GM18505 (cell line): Measurements from ENCODE around the gene ABCB7.
"Not testable (repeated sequence)": the region's sequence is repeated elsewhere in the genome, so short reads cannot be mapped to it uniquely, and the experiment has no call there.

Experiments used
- ATAC-seq: cut with Tn5 transposase; IDR thresholded peaks from one replicate; pipeline ENCODE4 v1.9.1; 2021; ENCODE audit not compliant: unreplicated experiment
- POLR2A ChIP-seq: IDR thresholded peaks from 4 replicates; pipeline ENCODE4 v1.6.1; 2011; ENCODE audit warnings: borderline replicate concordance; ENCODE audit not compliant: insufficient read depth, insufficient read length; ENCODE audit errors: extremely low read depth

The ABCB7 gene

DNA sequence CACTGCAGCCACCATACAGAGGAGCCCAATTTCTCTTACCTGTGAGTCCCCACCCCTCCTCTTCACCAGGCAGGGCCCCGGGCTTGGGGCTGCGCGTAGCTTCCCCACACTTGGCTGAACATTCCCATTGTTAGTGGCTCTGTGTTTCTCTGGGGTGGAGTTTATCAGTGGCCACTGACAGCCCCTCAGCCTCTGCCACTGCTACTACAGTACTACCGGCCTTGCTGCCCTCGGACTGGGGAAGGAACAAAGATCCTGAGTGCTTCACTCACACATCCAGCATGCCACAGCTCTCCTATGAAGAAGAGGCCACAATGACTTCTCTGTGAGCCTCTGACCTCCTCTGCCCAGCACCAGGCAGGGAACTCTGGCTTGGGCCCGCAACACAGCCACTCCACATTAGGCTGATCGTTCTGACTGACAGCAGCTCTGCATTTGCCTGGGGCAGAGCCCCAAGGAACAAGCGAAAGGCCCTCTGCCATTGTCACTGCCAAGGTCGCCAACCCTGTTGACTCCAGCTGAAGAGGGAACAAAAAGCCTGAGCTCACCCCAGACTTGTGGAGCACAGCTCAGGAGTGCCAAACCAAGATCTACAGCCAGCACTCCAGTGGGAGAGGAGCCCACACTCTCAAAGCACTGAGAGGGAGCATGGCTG, 24.0 kb downstream of the ABCB7 start:
- no peak for ATAC-seq
- no peak for TF ChIP-seq POLR2A

DNA sequence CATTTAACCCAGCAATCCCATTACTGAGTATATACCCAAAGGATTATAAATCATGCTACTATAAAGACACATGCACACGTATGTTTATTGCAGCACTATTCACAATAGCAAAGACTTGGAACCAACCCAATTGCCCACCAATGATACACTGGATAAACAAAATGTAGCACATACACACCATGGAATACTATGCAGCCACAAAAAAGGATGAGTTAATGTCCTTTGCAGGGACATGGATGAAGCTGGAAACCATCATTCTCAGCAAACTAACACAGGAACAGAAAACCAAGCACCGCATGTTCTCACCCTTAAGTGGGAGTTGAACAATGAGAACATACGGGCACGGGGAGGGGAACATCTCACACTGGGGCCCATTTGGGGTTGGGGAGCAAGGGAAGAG, 27.0 kb downstream of the ABCB7 start:
- not testable (repeated sequence) for ATAC-seq

DNA sequence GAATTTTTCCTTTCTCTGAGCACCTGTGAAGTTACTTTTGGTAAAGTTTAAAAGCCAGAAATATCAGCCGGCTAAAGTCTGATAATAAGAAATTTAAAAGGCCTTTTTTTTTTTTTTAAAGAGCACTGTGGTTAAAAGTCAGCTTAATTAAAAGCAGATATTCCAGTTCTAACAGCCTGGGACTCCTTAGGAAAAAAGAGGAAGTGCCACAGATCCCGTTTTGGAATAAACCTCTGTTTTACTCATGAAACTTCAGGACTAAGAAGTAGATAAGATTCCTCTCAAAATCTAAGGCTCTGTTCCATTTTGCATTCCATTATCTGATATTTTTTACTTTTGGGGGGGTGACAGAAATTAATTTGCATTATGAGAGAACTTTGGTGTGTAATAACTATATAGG, 37.8 kb downstream of the ABCB7 start:
- no peak for ATAC-seq
- TF ChIP-seq POLR2A: no peak

DNA sequence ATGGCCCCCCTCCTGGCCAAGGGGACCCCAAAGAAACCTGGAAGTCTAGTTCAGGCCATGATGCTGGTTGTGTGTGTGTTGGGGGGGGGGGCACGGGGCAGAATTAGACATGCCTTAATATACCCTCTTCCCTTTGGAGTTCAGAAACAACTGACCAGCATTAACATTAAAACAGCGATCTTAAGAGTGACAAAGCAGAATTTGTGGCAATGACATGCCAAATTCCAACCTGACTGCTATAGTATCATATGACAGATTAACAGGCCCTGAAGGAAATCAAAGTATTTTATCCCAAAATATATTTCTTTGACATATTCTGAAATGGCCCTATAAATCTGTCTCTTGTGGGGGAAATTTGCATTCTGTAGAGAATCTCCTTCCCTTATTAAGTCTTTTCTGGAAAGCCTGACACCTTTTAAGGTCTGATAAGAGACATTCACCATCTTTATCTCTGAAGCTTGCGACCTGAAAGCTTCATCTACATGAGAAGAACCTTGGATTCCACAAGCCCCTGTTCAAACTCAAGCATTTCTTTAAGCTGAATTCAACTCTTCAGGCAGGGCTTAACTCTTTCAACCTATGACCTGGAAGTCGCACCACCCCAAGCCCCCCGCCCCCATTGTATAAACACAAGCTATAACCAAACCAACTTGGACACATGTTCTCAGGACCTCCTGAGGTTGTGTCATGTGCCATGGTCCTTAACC, 40.2 kb downstream of the ABCB7 start:
- ATAC-seq: no peak
- no peak for TF ChIP-seq POLR2A

DNA sequence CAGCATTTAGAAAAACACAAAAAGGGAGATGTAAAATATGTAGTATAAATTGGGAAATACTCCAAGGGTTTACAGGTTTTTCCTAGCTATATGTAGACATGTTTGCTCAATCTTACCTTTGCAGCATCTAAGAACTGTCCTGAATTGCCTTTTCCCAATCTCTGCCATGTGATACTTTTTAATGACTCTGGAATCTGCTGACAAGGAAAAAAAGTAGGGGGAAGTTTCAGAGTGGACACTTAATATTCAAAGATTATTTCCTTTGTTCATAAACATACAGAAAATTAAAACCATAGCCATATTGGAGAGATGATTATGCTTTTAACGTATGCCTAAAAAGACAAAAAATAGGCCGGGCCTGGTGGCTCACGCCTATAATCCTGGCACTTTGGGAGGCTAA, 41.4 kb downstream of the ABCB7 start:
- TF ChIP-seq POLR2A: no peak
- no peak for ATAC-seq

- no peak for TF ChIP-seq POLR2A
- no peak for ATAC-seq
These were observed 42.4 kb downstream of the ABCB7 start for GRCh38 chrX:75113664-75114063.

- no peak for ATAC-seq
- no peak for TF ChIP-seq POLR2A
These were observed 48.1 kb downstream of the ABCB7 start for GRCh38 chrX:75107863-75108509.

DNA sequence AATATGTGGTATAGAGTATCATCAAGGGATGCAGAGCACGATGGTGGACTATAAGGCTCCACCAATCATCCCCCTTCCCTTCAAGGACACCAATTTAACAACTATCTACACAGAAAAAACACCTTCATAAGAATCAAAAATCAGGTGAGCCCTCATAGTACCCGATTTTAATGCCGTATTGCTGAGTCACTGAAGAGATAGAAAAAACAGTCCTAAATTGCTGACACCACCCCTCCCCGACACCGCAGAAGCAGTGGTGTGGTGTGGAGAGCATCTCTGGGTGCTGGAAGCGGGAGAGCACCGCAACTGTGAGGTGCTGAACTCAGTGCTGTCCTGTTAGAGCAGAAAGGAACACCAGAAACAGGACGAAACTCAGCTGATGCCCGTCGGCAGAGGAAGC, 49.3 kb downstream of the ABCB7 start:
- TF ChIP-seq POLR2A: no peak
- no peak for ATAC-seq

- TF ChIP-seq POLR2A: no peak
- ATAC-seq: no peak
These were observed 59.8 kb downstream of the ABCB7 start for GRCh38 chrX:75096331-75096730.

- TF ChIP-seq POLR2A: no peak
- no peak for ATAC-seq
These were observed 69.3 kb downstream of the ABCB7 start for GRCh38 chrX:75086731-75087195.

DNA sequence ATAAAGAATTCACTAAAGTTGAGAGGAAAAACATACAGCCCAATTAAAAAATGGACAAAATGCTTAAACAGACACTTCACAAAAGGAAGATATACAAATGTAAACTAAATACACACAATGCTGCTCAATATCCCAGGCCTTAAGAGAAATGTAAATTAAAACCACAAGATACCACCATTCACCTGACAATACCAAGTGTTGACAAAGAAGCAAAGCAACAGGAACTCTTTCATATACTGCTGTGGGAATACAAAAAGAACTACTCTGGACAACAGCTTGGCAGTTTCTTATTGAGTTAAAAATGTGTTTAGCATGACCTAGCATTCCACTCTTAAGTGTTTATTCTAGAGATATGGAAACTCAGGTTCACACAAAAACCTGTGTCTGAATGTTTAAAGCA, 71.3 kb downstream of the ABCB7 start:
- ATAC-seq: no peak
- no peak for TF ChIP-seq POLR2A

GRCh38 chrX:75076429-75076828, 79.7 kb downstream of the ABCB7 start:
- no peak for ATAC-seq
- no peak for TF ChIP-seq POLR2A

DNA sequence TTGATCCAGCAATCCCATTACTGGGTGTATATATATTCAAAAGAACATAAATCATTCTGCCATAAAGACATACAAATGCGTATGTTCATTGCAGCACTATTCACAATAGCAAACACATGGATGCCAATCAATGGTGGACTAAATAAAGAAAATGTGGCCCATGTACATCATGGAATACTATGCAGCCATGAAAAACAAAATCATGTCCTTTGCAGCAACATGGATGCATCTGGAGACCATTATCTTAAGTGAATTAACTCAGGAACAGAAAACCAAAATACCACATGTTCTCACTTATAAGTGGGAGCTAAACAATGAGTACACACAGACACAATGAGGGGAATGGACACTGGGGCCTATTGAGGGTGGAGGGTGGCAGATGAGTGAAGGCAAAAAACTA, 81.6 kb downstream of the ABCB7 start:
- no peak for TF ChIP-seq POLR2A
- no peak for ATAC-seq

DNA sequence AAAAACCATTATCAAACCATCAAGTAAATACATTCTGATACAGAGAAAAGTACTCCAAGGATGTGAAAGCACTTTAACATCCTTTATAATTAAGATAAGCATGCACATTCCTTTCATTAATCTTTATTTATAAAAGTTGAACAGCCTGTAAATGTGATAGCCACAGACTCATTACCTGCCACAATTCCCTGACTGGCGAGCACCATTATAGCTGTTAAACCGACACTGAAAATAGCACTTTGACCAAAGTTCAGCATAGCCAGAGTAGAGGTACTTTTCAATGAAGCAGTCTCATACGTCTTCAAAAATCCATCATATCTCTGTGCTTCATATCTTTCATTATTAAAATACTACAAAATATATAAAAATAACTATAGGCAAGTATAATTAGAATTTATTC, 84.7 kb downstream of the ABCB7 start:
- TF ChIP-seq POLR2A: no peak
- ATAC-seq: no peak

GRCh38 chrX:75067931-75068330, 88.2 kb downstream of the ABCB7 start:
- ATAC-seq: no peak

GRCh38 chrX:75061701-75062100, 94.4 kb downstream of the ABCB7 start:
- ATAC-seq: no peak
- no peak for TF ChIP-seq POLR2A

More at GRCh38 chrX:75067931-75068330, 88.2 kb downstream of the ABCB7 start:
- TF ChIP-seq POLR2A: no peak
